GM18858 (cell line): Measurements from ENCODE around the gene SNAI3.

Experiments
- ATAC-seq: cut with Tn5 transposase; IDR thresholded peaks from one replicate; pipeline ENCODE4 v1.9.1; 2021; ENCODE audit not compliant: unreplicated experiment

The SNAI3 gene

DNA sequence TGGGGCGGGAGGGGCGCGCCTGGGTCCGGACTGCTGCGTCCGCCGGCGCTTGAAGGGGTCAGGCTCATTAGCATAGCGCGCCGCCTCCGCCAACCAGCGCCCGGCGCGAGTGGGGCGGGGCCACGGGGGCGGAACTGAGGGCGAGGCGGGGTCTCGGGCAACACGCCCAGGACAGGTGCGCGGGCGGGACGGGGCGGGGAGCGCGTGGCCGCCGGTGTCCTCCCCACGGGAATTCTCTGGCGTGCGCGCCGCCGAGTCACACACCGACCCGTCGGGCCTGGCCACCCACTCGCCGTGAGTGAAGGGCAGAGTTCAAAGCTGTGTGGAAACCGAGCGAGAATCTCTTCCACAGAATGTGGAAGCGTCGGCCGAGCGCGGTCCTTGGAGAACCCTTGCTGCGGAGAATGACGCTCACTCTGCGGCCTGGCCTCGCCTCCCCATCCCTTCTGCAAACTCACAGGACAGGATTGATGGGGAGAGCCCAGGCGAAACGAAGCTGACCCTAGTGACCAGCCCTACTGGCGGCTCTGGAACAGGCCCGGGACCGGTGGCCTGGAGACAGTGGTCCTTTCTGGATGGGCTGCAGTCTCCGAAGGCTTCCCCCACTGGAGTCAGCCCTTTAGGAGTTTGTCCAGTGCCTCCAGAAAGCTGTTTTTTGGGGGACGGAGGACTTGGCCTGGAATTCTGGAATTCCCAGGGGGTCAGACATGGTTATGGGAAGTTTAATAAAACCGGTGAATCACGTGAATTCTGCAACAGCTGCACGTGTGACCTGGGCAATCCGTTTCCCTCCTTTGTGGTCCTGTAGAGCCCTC, at the start of gene SNAI3:
Gene SNAI3, minus strand, starts transcription at position 69 of the 815 bp plus-strand sequence. CDS start 101 bp downstream, outside the sequence.
- peak; percentile 38 for ATAC-seq

DNA sequence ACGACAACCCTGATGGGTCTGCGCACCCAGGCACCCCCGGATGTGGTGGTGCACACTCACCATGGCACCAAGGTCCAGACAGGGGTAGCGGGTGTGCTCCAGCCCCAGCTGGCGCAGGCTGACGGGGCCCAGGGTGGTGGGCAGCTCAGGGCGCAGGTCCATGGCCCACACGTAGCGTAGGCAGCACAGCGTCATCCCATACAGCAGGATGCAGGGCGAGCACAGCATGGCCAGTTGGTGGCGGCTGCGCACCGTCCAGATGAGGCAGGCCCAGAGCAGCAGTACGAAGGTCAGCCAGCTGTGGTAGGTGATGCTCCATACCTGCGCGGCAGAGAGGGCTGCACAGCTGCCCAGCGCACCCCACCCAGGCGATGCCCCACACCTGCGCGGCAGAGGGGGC, 49.8 kb upstream of the SNAI3 start:
- no peak for ATAC-seq

DNA sequence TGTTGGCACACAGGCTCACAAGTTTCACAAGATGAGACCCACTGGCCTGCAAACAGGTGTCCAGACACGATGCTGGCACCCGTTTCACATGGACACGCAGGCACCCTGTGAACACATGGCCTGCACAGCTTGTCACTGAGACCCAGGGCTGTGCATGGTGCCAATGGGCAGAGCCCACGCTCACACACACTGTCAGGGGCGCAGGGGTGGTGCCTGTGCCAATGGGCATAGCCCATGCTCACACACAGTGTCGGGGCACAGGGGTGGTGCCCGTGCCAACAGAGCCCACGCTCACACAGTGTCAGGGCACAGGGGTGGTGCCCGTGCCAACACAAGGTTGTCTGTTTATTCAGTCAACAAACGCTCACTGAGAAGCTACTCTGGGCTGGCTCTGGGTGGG, 49.3 kb upstream of the SNAI3 start:
- no peak for ATAC-seq

DNA sequence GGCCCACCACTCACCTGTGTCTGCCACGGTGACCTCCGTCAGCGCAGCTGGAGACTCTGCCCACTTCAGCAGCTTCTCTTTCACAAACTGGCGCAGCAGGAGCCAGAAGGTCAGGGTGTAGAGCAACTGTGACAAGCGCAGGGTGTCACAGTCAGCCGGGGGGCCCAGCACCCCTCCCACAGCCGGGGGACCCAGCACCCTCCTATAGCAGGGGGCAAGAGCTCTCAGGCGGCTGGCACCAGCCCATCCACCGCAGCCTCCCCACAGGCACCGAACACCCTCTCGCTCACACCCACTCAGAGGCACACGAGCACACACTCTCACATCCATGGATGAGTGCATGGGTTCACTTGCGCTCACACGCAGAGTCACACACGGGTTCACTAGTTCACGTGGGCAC, 48.8 kb upstream of the SNAI3 start:
- no peak for ATAC-seq

DNA sequence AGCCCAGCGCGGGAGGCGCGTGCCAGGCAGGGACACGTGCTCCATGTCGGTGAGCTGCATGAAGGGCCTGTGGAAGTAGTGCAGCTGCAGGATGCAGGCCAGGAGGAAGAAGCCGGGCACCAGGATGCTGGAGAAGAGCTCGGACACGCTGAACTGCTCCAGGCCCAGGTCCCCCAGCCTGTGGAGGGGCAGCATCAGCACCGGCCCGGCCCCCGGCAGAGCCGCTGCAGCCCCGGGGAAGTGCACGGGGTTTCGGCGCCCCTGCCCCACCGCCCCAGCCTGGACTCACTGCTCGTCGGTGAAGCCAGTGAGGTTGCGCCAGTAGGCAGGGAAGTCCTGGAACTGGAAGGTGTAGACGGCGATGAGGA, 48.0 kb upstream of the SNAI3 start:
- ATAC-seq, result no peak

DNA sequence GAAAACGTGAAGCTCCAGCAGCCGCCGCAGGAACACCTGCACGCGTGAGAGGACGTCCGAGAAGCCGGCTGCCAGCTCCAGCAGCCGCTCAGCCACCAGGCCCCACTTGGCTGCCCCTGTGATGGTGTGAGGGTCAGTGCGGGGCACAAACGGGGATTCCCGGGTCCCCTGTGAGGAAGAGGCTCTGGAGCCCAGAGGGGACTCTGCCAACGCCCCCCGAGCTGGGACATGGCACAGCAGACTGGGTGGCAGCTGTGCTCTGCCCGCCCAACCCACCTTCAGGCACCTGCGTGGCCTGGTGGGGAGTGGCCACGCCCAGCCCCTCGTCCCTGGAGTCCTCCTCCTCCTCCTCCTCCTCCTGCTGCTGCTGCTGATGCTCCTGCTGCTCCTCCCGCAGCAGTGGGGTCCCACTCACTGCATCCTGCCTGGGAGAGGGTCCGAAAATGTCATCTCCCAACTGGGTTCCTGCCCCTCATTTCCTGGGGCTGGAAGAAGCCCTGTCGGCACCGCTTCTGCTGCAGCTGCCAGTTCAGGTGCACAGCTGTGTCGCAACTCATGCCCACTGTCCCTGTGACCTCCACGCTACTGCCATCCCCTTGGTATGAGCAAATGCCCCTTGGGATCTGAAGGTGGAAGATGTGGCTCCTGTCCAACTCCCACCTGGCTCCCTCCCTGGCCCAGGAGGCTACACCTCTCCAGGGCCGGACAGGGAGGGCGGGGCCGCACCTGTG, 47.5 kb upstream of the SNAI3 start:
- ATAC-seq, result no peak

DNA sequence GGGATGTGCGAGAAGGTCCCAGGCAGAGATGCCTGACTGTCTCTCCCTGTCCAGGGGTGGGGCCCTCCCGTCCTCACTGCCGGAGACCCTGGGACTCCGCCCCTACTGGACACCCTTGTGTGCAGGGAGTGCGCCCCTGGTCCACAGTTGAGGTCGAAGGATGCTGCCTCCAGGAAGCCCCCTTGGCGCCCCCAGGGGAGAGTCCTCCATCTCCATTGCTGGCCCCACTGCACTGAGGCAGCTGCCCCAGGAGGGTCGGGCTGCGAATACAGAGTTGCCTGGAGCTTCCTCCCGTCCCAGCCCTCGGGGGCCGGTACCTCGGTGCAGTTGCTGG, 46.6 kb upstream of the SNAI3 start:
- no peak for ATAC-seq

DNA sequence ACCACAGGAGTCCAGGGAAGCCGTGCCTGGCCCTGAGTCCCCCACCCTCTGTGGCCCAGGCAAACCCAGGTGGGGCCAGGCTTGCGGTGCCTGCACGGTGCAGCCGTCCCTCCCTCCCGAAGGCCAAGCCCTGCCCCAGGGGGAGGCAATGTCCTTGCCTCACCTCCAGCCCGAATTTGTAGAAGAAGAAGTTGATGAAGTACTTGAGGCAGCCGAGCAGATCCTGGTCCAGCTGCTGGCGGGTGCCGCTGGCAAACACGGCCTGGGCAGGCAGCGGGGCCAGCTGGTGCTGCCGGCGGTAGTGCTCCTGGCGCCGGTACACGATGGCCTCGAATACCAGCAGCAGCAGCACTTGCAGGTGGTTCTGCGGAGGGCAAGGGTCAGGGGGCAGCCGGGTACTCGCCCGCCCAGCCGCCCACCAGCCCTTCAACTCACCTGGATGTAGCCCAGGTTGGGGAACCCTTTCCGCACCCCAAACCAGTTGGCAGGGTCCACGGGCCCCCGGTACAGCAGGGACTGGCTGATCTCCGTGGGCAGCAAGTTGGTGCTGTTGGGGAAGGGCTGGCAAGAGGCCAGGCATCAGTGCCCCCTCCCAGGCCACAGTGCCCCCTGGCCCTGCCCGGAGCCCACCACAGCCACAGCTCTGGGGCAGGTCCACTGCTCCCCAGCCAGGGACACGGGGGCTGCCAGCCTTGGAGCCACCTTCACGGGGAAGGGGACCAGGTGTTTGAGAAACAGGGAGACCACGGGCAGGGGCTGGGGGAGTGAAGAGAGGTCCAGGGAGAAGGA, 46.1 kb upstream of the SNAI3 start:
- ATAC-seq, result no peak

DNA sequence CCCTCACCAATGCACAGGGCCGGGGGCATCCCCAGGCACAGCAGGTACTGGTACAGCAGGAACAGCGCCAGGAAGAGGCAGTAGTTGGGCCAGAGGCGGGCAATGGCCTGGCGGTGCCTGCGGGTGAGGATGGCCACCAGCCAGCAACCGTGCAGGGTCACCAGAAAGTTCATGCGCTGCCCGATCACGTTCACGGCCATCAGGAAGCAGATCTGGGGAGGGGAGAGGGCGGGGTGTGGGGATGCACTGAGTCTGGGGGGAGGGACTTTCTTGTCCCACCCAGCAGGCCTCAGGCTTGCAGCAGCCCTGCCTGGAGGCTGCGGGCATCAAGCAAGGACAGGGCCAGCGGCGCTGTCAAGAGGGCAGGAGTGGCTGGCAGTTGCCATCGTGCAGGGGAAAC, 45.4 kb upstream of the SNAI3 start:
- no peak for ATAC-seq

DNA sequence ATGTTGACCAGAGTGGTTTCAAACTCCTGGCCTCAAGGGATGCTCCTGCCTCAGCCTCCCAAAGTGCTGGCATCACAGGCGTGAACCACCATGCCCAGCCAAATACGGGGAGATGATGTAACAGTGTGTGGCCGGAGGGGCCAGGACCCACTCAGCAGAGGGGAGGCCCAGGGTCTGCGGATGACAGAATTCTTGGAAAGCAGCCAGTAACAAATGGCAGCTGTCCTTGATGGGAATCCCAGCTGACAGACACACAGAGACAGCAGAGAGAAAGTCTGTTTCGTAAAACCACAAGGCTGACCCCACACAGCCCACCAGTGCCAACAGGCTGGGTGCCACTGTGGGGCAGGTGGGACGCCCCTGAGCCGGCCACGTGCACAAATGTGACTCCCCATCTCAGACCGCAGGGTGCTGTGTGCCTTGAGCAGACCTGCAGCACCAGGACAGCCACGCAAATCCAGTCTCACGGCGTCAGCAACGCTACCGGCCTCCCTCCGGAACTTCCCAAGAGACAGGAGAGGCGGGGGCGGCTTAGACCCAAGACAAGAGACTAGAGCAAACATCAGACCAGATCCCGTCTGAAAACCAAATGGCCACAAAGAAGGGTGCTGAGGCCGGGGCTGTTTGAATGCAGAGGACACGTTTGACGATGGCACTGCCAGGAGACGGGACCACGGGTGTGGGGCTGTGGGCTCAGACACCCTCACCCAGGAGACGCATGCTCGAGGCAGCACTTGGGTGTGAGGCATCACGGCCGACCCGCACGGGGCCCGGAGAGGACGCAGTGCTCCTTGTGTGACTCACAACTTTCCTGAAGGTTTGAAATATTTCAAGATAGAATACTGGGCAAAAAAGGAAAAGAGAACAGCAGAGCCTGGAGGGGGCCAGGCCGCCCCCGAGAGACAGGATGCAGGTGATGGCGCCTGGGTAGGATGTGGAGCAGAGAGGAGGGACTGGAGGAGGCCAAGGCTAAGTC, 44.6 kb upstream of the SNAI3 start:
- no peak for ATAC-seq

DNA sequence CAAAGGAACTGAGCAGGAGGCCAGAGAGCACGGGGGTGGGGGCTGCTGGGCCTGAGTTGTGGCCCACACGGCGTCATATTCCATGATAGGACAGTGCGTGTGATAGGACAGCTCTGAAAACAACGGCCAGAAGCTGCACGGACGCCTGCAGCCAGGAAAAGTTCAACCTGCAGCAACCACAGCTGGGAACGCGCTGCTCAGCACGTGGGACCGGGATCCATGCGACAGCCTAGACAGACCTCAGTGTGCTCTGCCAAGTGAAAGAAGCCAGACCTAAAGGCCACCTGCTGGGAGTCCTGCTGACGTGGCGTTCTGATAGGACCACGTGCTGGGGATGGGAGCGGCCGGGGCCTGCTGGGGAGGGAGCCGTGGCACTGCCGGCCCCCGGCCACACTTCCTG, 41.6 kb upstream of the SNAI3 start:
- ATAC-seq, result no peak

DNA sequence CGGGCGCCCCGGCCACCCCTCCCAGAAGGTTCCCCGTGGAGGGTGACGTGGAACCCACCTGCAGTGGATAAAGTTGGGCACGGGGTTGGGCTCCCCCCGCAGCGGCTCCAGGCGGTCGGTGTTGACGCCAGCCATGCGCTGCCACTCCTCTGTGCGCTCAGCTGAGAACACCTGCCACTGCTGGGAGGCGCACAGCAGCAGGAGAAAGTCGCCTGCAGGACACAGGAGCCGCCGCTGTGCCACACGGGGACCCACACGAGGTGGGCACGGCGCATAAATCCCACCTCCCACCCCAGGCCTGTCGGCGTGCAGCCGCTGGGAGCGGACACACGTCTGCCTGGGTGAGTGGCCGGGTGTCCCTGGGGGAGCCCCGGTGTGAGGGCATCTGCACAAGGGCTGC, 40.7 kb upstream of the SNAI3 start:
- no peak for ATAC-seq

DNA sequence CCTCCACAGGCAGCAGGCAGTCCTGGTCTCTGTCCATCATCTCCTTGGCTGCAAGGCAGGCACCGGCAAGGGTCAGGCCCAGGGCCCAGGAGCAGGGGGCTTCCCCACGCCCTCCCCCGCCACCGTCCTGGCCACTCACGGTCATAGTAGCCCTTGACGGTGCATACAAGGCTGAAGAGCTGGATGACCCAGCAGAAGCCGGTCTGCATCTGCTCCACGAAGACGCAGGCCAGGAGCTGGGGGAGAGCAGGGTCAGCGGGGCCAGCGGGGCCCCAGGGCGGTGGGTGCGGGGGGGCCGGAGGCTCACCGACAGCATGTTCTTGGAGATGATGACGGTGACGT, 40.1 kb upstream of the SNAI3 start:
- ATAC-seq, result no peak

DNA sequence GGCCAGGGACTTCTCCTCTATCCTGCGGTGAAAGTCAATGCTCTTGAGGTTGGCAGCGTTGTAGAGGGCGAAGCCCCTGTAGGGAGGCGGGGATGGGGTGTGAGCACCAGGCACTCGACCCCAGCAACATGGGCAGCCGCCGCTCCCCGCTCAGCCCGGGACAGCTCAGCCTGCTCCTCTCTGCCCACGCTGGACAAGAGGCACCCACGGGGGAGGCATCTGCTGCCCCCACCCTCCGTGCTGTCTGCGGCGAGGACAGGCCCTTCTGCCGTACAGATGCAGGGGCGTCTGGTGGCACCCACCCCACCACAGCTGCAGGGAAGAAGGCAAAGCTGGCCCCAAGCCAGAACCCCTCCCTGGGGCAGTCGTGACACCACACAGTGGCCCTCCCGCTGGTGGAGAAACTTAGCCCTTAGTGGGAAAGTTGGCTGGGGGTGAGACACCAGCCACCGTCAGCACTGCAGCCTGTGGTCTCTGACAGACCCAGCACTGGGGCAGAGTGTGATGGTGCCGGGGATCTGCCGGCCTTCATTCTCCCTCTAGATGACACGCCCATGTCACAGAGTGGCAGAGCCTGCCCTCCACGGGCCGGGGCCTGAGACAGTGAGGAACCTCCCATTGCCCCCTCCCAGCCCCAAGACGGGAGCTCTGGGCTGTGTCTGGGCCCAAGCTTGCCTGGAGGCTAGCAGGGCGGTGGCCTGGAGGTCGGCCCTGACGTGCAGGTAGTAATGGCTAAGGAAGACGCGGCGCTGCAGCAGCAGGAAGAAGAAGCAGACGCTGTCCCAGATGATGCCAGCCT, 39.5 kb upstream of the SNAI3 start:
- ATAC-seq, result no peak

DNA sequence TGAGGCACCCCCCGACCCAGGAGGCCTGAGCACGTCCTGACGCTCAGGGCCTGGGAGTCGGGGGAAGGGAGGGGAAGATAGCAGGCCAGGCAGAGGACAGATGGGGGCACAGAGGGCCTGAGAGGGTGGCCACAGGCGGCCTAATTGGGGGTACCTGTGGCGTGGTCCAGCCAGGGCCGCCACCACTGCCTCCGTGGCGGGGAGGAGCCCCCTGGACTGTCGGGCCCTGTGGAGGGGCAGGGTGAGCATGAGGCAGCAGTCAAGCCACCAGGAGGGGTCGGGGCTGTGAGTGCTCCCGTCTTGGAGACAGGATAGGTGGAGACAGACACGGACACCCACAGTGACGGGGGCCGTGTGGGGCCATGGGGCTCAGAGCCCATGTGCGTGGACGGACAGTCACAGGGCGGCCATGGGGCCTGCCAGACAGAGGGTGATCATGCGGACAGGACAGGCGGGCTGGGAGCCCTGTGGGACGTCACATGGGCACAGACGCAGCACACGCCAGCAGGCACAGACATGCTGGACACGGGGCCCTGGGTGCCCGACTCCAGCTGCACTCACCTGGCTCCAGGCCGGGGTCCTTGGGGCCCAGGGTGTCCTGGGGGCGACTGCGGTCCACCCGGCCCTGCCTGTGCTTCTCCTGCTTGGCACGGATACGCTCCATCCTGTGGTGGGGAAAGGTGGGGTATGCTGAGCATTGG, 38.7 kb upstream of the SNAI3 start:
- no peak for ATAC-seq

DNA sequence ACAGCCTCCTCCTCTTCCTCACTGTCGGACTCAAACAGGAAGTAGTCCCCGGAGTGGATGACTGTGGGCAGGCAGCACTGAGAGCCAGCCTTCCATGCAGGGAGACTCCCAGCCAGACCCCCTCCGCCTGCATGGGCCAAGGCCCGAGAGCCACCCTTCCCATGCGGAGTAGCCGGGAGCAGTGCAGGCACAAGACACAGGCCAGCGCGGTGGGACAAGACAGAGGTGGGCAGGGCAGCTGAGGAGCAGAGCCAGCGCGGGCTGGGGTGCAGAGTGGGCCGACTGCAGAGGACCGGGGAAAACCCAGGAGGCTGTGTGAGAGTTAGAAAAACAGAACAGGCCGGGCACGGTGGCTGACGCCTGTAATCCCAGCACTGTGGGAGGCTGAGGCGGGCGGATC, 37.6 kb upstream of the SNAI3 start:
- no peak for ATAC-seq

DNA sequence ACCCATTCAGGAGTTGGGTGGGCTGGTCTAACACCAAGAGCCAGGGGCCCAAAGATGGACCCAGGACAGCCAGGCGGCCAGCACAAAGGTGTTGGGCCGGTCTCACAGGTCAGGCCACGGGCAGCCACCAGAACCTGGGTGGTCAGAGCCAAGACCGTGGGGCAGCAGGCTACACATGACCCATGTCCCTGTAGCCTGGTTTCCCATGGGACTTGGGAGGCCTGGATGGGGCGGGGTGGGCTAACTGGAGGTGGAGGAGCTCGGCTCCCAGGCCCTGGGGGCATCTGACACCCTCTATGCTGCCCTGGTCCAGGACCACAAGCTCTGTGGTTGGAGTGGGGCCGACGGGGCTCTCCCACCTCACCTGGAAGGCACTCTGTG, 37.2 kb upstream of the SNAI3 start:
- ATAC-seq, result no peak

DNA sequence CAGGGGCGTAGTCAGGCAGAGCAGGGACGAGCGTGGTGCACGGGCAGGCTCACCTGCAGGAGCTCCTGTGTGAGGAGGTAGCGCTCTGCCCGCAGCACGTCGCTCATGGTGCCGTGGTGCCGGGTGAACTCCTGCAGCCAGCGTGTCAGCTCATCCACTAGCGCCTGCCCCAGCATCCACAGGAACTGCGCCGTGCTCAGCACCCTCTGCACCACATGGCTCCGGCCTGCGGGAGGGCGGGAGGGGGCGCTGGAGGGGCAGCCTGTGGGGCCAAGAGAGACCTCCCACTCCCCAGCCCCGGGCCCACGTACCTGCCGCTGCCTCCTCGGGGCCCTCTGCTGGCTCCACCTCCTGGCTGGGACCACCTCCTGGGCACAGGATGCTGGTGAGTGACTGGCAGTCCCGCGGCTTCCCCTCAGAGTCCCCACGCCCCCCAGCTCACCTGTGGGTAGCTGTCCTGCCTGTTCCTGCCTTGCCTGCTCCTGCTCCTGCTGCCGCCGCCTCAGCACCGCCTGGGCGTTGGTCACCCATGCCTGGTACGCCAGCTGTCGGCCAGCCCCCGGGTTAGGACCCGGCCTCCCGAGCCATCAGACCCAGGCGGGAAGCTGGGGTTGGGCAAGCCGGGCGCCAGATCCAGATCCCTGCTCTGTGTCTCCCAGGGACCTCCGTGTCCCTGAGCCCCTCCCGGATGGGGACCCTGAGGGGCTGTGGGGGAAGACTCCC, 36.6 kb upstream of the SNAI3 start:
- no peak for ATAC-seq
